ENCODE data around the gene PSME3.

DNA sequence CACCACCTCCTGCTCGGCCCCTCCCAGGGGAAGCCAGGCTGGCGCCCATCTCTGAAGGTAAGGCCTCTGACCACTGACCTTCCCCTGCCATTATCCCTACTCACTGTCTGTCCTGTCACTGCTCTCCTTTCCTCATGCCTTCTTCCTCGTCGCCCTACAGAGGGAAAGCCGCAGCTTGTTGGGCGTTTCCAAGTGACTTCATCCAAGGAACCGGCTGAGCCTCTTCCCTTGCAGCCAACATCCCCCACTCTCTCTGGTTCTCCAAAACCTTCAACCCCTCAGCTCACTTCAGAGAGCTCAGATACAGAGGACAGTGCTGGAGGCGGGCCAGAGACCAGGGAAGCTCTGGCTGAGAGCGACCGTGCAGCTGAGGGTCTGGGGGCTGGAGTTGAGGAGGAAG, 37.7 kb upstream of the PSME3 start:
- TF ChIP-seq, protein P1, sequence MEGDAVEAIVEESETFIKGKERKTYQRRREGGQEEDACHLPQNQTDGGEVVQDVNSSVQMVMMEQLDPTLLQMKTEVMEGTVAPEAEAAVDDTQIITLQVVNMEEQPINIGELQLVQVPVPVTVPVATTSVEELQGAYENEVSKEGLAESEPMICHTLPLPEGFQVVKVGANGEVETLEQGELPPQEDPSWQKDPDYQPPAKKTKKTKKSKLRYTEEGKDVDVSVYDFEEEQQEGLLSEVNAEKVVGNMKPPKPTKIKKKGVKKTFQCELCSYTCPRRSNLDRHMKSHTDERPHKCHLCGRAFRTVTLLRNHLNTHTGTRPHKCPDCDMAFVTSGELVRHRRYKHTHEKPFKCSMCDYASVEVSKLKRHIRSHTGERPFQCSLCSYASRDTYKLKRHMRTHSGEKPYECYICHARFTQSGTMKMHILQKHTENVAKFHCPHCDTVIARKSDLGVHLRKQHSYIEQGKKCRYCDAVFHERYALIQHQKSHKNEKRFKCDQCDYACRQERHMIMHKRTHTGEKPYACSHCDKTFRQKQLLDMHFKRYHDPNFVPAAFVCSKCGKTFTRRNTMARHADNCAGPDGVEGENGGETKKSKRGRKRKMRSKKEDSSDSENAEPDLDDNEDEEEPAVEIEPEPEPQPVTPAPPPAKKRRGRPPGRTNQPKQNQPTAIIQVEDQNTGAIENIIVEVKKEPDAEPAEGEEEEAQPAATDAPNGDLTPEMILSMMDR (IDR thresholded peaks at IDR 0.05) = no peak
- TF ChIP-seq POLR2A (IDR thresholded peaks at IDR 0.05) = no peak

All from vagina (tissue), 2 donors.